Measurements from ENCODE around the gene ENPP5.

DNA sequence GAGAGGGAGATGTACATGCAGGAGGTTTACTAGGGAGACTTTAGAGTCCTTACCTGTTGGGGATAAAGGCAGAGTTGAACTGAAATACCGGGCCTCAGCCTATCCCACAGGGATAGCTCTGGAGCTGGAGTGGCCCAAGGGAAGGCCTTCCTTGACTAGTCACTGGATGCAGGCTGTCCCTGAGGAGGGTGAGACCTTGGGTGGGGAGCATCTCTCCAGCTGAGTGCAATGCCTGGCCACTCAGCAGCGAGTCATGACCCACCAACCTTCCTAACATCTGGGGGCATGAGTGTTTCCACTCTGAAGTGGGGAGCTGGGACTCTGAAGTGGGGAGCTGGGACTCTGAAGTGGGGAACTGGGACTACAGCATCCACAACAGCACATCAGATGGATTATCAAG lies 46.1 kb upstream of the ENPP5 start:
- TF ChIP-seq SP1 (CRISPR knock-in tag; conservative IDR thresholded peaks at IDR 0.05) (no peak), JUN (CRISPR knock-in tag; IDR thresholded peaks at IDR 0.05) (no peak), IRF2 (CRISPR knock-in tag; IDR thresholded peaks at IDR 0.05; ENCODE audit: borderline replicate concordance, low read depth) (no peak), SOX15 (CRISPR knock-in tag; IDR thresholded peaks at IDR 0.05) (no peak), NFYB (CRISPR knock-in tag; conservative IDR thresholded peaks at IDR 0.05; ENCODE audit: low read depth) (no peak), TEAD4 (CRISPR knock-in tag; IDR thresholded peaks at IDR 0.05) (no peak)
- TF ChIP-seq, protein P1, sequence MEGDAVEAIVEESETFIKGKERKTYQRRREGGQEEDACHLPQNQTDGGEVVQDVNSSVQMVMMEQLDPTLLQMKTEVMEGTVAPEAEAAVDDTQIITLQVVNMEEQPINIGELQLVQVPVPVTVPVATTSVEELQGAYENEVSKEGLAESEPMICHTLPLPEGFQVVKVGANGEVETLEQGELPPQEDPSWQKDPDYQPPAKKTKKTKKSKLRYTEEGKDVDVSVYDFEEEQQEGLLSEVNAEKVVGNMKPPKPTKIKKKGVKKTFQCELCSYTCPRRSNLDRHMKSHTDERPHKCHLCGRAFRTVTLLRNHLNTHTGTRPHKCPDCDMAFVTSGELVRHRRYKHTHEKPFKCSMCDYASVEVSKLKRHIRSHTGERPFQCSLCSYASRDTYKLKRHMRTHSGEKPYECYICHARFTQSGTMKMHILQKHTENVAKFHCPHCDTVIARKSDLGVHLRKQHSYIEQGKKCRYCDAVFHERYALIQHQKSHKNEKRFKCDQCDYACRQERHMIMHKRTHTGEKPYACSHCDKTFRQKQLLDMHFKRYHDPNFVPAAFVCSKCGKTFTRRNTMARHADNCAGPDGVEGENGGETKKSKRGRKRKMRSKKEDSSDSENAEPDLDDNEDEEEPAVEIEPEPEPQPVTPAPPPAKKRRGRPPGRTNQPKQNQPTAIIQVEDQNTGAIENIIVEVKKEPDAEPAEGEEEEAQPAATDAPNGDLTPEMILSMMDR (IDR thresholded peaks at IDR 0.05) = no peak

Data from WTC11 (cell line).